HG03571 (cell line): ENCODE results near the gene KIF4A.
"Not testable (repeated sequence)": the region's sequence is repeated elsewhere in the genome, so short reads cannot be mapped to it uniquely, and the experiment has no call there.

Source experiments
- ATAC-seq: cut with Tn5 transposase; IDR thresholded peaks from one replicate; pipeline ENCODE4 v1.9.1; 2021; ENCODE audit not compliant: unreplicated experiment

The KIF4A gene

GRCh38 chrX:70289793-70290770, at the start of gene KIF4A, which contains the start of gene PDZD11:
Gene KIF4A, plus strand, starts transcription at chrX:70290104. Its CDS starts 355 bp downstream, at chrX:70290459.
Gene PDZD11, minus strand, starts transcription at chrX:70289927. Its CDS starts 586 bp downstream, at chrX:70289341.
- ATAC-seq: peak; percentile 92

- ATAC-seq: no peak
These were observed 49.2 kb upstream of the KIF4A start for GRCh38 chrX:70240751-70241150.

DNA sequence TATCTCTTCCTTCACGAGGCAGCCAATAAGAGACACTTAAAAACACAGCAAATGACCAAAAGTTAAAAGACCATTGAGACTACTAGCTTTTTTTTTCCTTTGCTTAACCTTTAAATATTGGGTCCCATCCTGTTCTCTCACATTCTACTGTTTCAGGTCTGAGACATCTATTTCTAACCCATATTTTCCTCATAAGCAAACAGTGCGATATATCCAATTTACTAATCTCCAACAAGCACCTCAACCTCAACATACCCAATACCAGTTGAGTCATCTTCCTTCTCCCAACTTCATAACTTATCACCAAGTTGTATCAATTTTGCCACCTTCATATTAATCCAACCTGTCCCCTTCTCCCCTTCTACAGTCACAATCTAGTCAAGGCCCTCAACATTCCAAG, 48.4 kb upstream of the KIF4A start:
- ATAC-seq: no peak

DNA sequence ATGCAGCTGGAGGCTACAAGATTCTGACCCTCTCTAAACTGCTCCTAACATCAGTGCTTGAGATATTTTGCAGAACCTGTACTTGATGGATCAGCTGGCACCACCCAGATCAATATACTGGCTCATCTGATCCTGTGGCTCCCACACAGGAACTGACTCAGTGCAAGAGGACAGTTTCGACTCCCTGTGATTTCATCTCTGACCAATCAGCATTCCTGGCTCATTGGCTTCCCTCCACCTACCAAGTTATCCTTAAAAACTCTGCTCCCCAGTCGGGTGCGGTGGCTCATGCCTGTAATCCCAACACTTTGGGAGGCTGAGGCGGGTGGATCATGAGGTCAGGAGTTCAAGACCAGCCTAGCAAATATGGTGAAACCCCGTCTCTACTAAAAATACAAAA, 46.3 kb upstream of the KIF4A start:
- ATAC-seq: not testable (repeated sequence)

GRCh38 chrX:70244881-70245280, 45.0 kb upstream of the KIF4A start:
- ATAC-seq: no peak

GRCh38 chrX:70247252-70247651, 42.7 kb upstream of the KIF4A start:
- no peak for ATAC-seq

GRCh38 chrX:70252491-70252890, 37.4 kb upstream of the KIF4A start:
- ATAC-seq: no peak

DNA sequence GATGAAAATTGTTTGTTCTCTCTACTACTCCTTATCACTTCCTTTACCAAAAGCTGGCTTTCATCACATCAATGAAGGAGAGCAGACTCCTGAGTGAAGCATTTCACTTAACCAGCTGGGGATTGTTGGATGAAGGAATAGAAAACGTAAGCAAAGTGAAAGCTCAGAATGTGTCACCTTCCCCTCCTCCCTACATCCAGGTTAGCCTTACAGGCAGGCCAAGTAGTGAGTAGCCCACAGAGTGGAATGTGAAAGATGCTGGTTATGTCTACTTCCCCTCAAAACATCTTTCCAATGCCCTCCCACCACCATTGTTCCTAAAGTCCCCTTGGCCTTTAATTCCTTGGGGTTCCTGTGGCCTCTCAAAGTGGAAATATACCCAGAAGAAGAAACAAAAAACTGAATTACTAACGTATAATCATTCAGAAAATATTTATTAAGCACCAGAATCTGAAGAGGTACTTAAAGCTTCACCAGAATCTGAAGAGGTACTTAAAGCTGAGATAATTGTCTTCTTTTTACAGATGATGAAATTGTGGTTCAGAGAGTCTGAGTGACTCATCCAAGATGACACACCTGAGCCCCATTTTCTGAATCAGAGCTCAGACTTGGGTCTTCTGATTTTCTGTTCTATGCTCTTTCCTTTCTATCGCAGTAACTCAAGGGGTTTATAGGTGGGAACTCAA, 36.4 kb upstream of the KIF4A start:
- no peak for ATAC-seq

DNA sequence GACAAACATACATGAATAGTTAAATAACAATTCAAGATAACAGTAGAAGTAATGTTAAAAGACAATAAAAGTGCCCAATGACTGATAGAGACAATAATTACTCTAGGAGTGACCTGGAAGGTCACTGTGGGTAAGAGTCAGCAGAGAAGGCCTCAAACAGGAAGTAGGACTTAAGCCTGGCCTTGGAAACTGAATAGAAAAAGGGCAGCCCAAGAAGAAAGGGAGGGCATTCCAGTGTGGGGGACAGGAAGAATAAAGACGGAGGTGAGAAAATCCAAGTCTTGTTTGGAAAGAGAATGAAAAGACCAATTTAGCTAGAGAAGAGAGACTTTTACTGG, 35.9 kb upstream of the KIF4A start:
- no peak for ATAC-seq

DNA sequence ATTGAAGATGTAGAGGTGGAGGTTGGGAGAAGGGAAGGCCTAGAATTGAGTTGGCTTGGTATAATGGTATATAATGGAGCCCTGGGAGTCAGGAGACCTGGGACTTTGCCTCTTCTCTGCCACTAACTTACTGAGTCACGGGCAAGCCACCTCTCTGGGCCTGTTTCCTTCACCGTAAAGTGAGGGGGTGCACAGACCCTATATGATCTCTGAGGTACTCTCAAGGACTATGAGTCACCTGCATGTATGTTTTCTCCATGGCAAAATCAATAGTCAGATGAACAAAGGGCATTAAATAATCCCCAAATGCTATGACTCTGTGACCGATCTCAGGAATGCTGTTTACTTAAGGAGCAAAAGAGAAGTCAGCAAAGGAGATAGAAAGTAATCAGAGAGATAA, 35.0 kb upstream of the KIF4A start:
- ATAC-seq: no peak

- no peak for ATAC-seq
These were observed 34.5 kb upstream of the KIF4A start for GRCh38 chrX:70255452-70255851.

DNA sequence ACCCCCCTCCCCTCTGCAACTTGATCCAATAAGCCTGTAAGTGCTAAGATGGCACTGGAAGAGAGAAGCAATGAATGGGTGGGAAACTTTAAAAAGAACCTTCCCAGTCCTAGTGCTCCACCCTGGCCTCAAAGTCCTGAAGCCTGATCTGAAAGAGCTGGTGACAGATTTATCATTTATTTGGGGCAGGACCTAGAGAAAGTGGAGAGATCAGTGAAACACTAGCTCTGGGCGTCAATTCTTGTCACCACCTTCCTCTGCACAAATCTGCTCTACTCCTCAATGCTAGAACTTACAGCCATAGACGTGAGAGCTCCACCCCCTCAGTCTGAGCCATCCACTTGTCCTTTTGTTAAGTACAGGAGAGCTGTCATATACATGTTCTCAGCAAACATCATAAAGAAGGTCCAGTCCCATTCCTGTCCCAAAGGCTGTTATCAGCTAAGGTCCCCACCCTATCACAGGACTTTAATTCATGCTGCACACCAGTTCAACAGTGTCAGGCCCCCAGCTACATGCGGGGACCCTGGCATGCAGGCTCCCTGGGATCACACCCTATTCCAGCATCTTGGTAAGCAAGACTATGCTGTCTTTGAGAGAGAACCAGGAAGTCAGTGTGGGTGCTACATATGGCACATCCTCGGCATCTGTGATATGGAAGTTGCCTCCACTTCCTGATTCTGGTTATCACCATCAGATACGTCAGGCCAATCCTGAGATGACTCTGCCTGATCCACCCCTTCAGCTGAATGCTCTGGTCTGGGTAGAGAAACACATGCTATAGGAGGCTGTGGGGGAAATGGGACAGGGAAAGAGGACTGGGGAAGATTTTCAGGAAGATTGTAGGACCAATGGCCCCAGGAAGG, 32.2 kb upstream of the KIF4A start:
- ATAC-seq: no peak

GRCh38 chrX:70260104-70260503, 29.8 kb upstream of the KIF4A start, which contains the start of gene P2RY4:
Gene P2RY4, minus strand, starts transcription at chrX:70260204. Its CDS starts 580 bp downstream, at chrX:70259624.
- ATAC-seq: no peak

DNA sequence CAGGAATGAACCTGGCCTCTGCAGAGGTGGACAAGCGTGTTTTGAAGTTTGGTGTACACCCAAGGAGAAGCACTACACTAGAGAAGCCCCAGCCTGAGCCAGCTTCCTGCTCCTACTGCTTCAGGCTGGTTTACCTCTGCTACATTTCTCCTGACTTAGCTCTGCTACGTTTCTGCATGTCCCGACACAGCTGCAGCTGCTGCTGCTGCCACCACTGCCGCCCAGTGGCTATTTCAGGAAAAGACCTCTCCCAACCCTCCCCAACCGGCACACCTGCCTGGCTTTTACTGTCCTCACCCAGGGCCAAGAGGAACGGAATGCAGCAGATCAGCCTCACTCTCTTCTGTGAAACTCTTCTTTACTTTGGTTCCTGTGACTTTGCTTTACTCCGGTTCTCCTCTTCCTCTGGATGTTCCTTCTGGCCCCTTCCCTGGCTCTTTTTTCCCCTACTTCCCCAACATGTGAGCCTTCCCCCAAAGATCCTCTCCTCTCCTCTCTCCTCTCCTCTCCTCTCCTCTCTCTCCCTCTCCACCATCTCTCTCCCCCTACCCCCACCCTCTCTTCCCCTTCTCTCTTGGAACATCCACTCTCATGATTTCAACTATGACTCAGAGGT, 26.8 kb upstream of the KIF4A start:
- ATAC-seq: no peak

- no peak for ATAC-seq
These were observed 25.1 kb upstream of the KIF4A start for GRCh38 chrX:70264784-70265183.

GRCh38 chrX:70268034-70268433, 21.9 kb upstream of the KIF4A start, which contains the start of gene ARR3:
Gene ARR3, plus strand, starts transcription at chrX:70268334. Its CDS starts 1,052 bp downstream, at chrX:70269386.
- no peak for ATAC-seq

DNA sequence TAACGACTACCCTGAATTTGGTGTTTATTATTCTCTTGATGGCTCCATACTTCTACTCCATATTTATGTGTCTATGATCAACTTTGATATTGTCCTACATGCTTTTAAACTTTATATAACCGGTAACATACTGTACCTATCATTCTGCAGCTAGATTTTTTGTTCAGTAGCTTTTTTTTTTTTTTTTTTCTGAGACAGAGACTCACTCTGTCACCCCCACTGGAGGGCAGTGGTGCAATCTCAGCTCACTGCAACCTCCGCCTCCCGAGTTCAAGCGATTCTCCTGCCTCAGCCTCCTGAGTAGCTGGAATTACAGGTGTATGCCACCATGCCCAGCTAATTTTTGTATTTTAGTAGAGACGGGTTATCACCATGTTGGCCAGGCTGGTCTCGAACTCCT, 15.9 kb upstream of the KIF4A start:
- ATAC-seq: not testable (repeated sequence)

GRCh38 chrX:70279081-70279480, 10.8 kb upstream of the KIF4A start:
- no peak for ATAC-seq

DNA sequence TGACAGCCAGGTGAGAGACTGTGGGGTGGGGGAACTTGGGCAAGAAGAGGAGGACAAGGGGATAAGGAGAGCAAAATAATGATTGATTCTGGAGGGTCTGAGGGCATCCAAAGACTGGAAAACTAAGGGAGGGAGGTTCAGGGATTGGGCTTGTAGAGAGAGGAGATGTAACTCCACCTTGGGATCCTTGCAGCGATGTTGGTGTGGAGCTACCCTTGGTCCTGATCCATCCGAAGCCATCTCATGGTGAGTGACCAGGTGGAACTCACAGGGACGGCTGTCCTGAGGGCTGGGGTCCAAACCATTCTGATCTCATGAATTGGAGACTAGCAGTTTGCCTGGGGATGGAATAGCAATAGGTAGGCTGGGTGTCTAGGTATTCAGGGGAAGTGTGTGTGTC, 9.3 kb upstream of the KIF4A start:
- no peak for ATAC-seq

GRCh38 chrX:70281951-70282350, 8.0 kb upstream of the KIF4A start, which contains the start of gene RAB41:
Gene RAB41, plus strand, starts transcription at chrX:70282172. Its CDS starts 46 bp downstream, at chrX:70282218.
- ATAC-seq: no peak
